HEK293 (cell line): ENCODE measurements around the gene DCLRE1C.

ENCODE experiments used
- CTCF ChIA-PET: fragments of 350-600 bp; formaldehyde crosslinking; extraction: SDS; loops from one replicate; lab custom pipeline; 2021; ENCODE audit warnings: antibody characterized with exemption; lab: Yijun Ruan, JAX
- POLR2A ChIA-PET: fragments of 300-600 bp; formaldehyde crosslinking; extraction: SDS; loops from one replicate; lab custom pipeline; 2020; ENCODE audit warnings: antibody characterized with exemption, inconsistent platforms; lab: Yijun Ruan, JAX
- H3K27ac ChIP-seq: fragments of 200-500 bp; sonication (Bioruptor generic); 2 replicates; pipeline ENCODE4 v1.5.1; 2014; ENCODE audit warnings: low read depth, low read length, control low read depth, inconsistent platforms; ENCODE audit errors: extremely low read depth
- H3K36me3 ChIP-seq, 2 experiments: fragments of 200-500 bp in 1 of 2; sonication (Bioruptor generic) in 1 of 2; 1 replicate in 1 of 2; 2 replicates in 1 of 2; pipeline ENCODE4 v1.5.1; 2014 to 2017; ENCODE audit warnings: inconsistent platforms in 2 of 2, low read length in 2 of 2; ENCODE audit not compliant: control insufficient read depth in 2 of 2, insufficient read depth in 1 of 2
- H3K4me1 ChIP-seq: fragments of 200-500 bp; sonication (Bioruptor generic); 2 replicates; pipeline ENCODE4 v1.5.1; 2014; ENCODE audit warnings: mild to moderate bottlenecking, low read length, inconsistent platforms; ENCODE audit not compliant: control insufficient read depth, insufficient read depth
- H3K4me3 ChIP-seq: 2 replicates; pipeline ENCODE4 v1.5.1; 2011; ENCODE audit warnings: low read depth, mild to moderate bottlenecking, control low read depth, low read length, moderate library complexity
- H3K9me3 ChIP-seq: fragments of 200-500 bp; sonication (Bioruptor generic); 2 replicates; pipeline ENCODE4 v1.5.1; 2014; ENCODE audit warnings: low read depth, low read length, inconsistent platforms; ENCODE audit not compliant: control insufficient read depth, insufficient read depth
- BCL11B ChIP-seq: fragments of 450-650 bp; formaldehyde crosslinking; IDR thresholded peaks from 2 replicates; pipeline ENCODE4 v1.5.1; 2016; ENCODE audit warnings: low read depth, missing biosample characterization, missing genetic modification characterization
- EGR2 ChIP-seq: fragments of 450-650 bp; formaldehyde crosslinking; IDR thresholded peaks from 2 replicates; pipeline ENCODE4 v1.5.1; 2016; ENCODE audit warnings: low read depth, missing biosample characterization, missing genetic modification characterization
- ELK4 ChIP-seq: IDR thresholded peaks from 2 replicates; pipeline ENCODE4 v1.6.1; 2011; ENCODE audit warnings: mild to moderate bottlenecking, low read depth, low read length, borderline replicate concordance
- FEZF1 ChIP-seq: fragments of 450-650 bp; formaldehyde crosslinking; IDR thresholded peaks from 2 replicates; pipeline ENCODE4 v1.5.1; 2016; ENCODE audit warnings: missing biosample characterization, missing genetic modification characterization
- GLIS1 ChIP-seq: fragments of 450-650 bp; formaldehyde crosslinking; IDR thresholded peaks from 2 replicates; pipeline ENCODE4 v1.5.1; 2016; ENCODE audit warnings: missing biosample characterization, missing genetic modification characterization
- IKZF3 ChIP-seq: fragments of 450-650 bp; IDR thresholded peaks from 2 replicates; pipeline ENCODE4 v1.5.0; 2018; ENCODE audit warnings: missing biosample characterization, mild to moderate bottlenecking, missing genetic modification characterization, moderate library complexity
- MZF1 ChIP-seq: fragments of 450-650 bp; formaldehyde crosslinking; IDR thresholded peaks from 2 replicates; pipeline ENCODE4 v1.5.1; 2017; ENCODE audit warnings: missing biosample characterization, missing genetic modification characterization, borderline replicate concordance
- SP7 ChIP-seq: fragments of 450-650 bp; formaldehyde crosslinking; IDR thresholded peaks from 2 replicates; pipeline ENCODE4 v1.5.1; 2016; ENCODE audit warnings: missing biosample characterization, missing genetic modification characterization
- ZBTB17 ChIP-seq: fragments of 450-650 bp; formaldehyde crosslinking; IDR thresholded peaks from 2 replicates; pipeline ENCODE4 v1.5.1; 2016; ENCODE audit warnings: missing biosample characterization, missing genetic modification characterization
- ZBTB26 ChIP-seq: fragments of 450-650 bp; formaldehyde crosslinking; optimal IDR thresholded peaks from 2 replicates; pipeline ENCODE3; 2016; ENCODE audit warnings: missing biosample characterization, mild to moderate bottlenecking, missing genetic modification characterization
- ZBTB48 ChIP-seq: fragments of 450-650 bp; formaldehyde crosslinking; IDR thresholded peaks from 2 replicates; pipeline ENCODE4 v1.5.1; 2016; ENCODE audit warnings: missing biosample characterization, missing genetic modification characterization
- ZNF132 ChIP-seq: fragments of 450-650 bp; formaldehyde crosslinking; IDR thresholded peaks from 2 replicates; pipeline ENCODE4 v1.5.1; 2017; ENCODE audit warnings: missing biosample characterization, missing genetic modification characterization, borderline replicate concordance
- ZNF133 ChIP-seq: fragments of 450-650 bp; formaldehyde crosslinking; IDR thresholded peaks from 2 replicates; pipeline ENCODE4 v1.5.1; 2016; ENCODE audit warnings: missing biosample characterization, missing genetic modification characterization
- ZNF148 ChIP-seq: fragments of 450-650 bp; formaldehyde crosslinking; IDR thresholded peaks from 2 replicates; pipeline ENCODE4 v1.5.0; 2017; ENCODE audit warnings: missing biosample characterization, missing genetic modification characterization, borderline replicate concordance
- ZNF16 ChIP-seq: fragments of 450-650 bp; formaldehyde crosslinking; IDR thresholded peaks from 2 replicates; pipeline ENCODE4 v1.5.1; 2016; ENCODE audit warnings: low read depth, missing biosample characterization, missing genetic modification characterization
- ZNF2 ChIP-seq: fragments of 450-650 bp; formaldehyde crosslinking; IDR thresholded peaks from 2 replicates; pipeline ENCODE4 v1.5.1; 2016; ENCODE audit warnings: missing biosample characterization, missing genetic modification characterization
- ZNF202 ChIP-seq: fragments of 450-650 bp; formaldehyde crosslinking; IDR thresholded peaks from 2 replicates; pipeline ENCODE4 v1.5.1; 2016; ENCODE audit warnings: missing biosample characterization, missing genetic modification characterization, borderline replicate concordance
- ZNF239 ChIP-seq: fragments of 450-650 bp; formaldehyde crosslinking; IDR thresholded peaks from 2 replicates; pipeline ENCODE4 v1.5.1; 2016; ENCODE audit warnings: missing biosample characterization, missing genetic modification characterization
- ZNF391 ChIP-seq: fragments of 450-650 bp; formaldehyde crosslinking; IDR thresholded peaks from 2 replicates; pipeline ENCODE4 v1.5.1; 2016; ENCODE audit warnings: low read depth, missing biosample characterization, missing genetic modification characterization, borderline replicate concordance
- ZNF416 ChIP-seq: fragments of 450-650 bp; formaldehyde crosslinking; IDR thresholded peaks from 2 replicates; pipeline ENCODE4 v1.5.1; 2016; ENCODE audit warnings: missing biosample characterization, missing genetic modification characterization
- ZNF623 ChIP-seq: fragments of 450-650 bp; formaldehyde crosslinking; IDR thresholded peaks from 2 replicates; pipeline ENCODE4 v1.5.1; 2016; ENCODE audit warnings: missing biosample characterization, missing genetic modification characterization
- ZNF626 ChIP-seq: fragments of 450-650 bp; sonication (Bioruptor Pico); formaldehyde crosslinking; IDR thresholded peaks from 2 replicates; pipeline ENCODE4 v1.5.1; 2018; ENCODE audit warnings: missing biosample characterization, missing genetic modification characterization, inconsistent platforms
- ZNF660 ChIP-seq: fragments of 450-650 bp; IDR thresholded peaks from 2 replicates; pipeline ENCODE4 v1.5.1; 2018; ENCODE audit warnings: missing biosample characterization, mild to moderate bottlenecking, missing genetic modification characterization
- ZNF704 ChIP-seq: fragments of 450-650 bp; formaldehyde crosslinking; IDR thresholded peaks from 2 replicates; pipeline ENCODE4 v1.5.1; 2016; ENCODE audit warnings: missing biosample characterization, missing genetic modification characterization
- ZNF776 ChIP-seq: fragments of 450-650 bp; formaldehyde crosslinking; IDR thresholded peaks from 2 replicates; pipeline ENCODE4 v1.5.0; 2017; ENCODE audit warnings: missing biosample characterization, missing genetic modification characterization, borderline replicate concordance
- ZSCAN16 ChIP-seq: fragments of 450-650 bp; formaldehyde crosslinking; IDR thresholded peaks from 2 replicates; pipeline ENCODE4 v1.5.1; 2016; ENCODE audit warnings: missing biosample characterization, missing genetic modification characterization
- ZSCAN18 ChIP-seq: fragments of 450-650 bp; formaldehyde crosslinking; IDR thresholded peaks from 2 replicates; pipeline ENCODE4 v1.5.1; 2016; ENCODE audit warnings: missing biosample characterization, missing genetic modification characterization

The DCLRE1C gene

GRCh38 chr10:14967897-14968296, 14.0 kb upstream of the DCLRE1C start:
- ChIA-PET POLR2A (no interaction called here), CTCF (no interaction called here)
- Histone ChIP-seq H3K9me3 (no peaks in the 10 kb centered on the region), H3K4me3 (no peak overlapping the region), H3K27ac (no peak overlapping the region), H3K36me3 (no peaks in the 10 kb centered on the region), H3K4me1 (no peaks in the 10 kb centered on the region)
- TF ChIP-seq FEZF1 (tag by site-specific recombination) (no peak), ZSCAN18 (no peak), ZNF133 (tag by site-specific recombination) (no peak), SP7 (tag by site-specific recombination) (no peak), ELK4 (no peak), ZSCAN16 (tag by site-specific recombination) (no peak), IKZF3 (tag by site-specific recombination) (no peak), ZNF239 (no peak), GLIS1 (tag by site-specific recombination) (no peak), ZNF416 (tag by site-specific recombination) (no peak), ZNF626 (no peak), BCL11B (no peak), ZNF660 (tag by site-specific recombination) (no peak), ZBTB48 (tag by site-specific recombination) (no peak), ZNF2 (tag by site-specific recombination) (no peak), ZNF16 (tag by site-specific recombination) (no peak), ZNF132 (tag by site-specific recombination) (no peak), MZF1 (tag by site-specific recombination) (no peak), ZNF391 (no peak)

GRCh38 chr10:14959221-14960057, 5.5 kb upstream of the DCLRE1C start, which contains the start of gene MEIG1:
MEIG1 (plus strand) TSS chr10:14959388; CDS start chr10:14966469, 7,081 bp downstream.
- ChIA-PET POLR2A (interaction anchor here (0.6 to 2.4 kb wide), 8 partner anchors 11 to 1184 kb away, joined by 3 to 17 read pairs (median 4); partner anchors contain the start of genes CDNF, HSPA14, MSANTD7 and NMT2), CTCF (interaction anchor here (0.6 to 2.0 kb wide), 3 partner anchors 13 to 172 kb away, joined by 3 to 10 read pairs (median 3); no protein-coding TSS in a partner anchor)
- H3K36me3 ChIP-seq, result no peaks in the 10 kb centered on the region
- peak within 1 kb of the TSS; percentile 74 for H3K4me3 ChIP-seq
- no peaks in the 10 kb centered on the region for H3K4me1 ChIP-seq
- H3K9me3 ChIP-seq, result no peaks in the 10 kb centered on the region
- H3K27ac ChIP-seq, result peak within 1 kb of the TSS; percentile 90
- TF ChIP-seq EGR2, result peak; percentile 86
- no peak for TF ChIP-seq ZNF704 (tag by site-specific recombination)
- TF ChIP-seq ZNF148, result no peak
- no peak for TF ChIP-seq ZNF623 (tag by site-specific recombination)
- peak; percentile 43 for TF ChIP-seq ZBTB26 (tag by site-specific recombination)
- no peak for TF ChIP-seq ZNF202 (tag by site-specific recombination)
- no peak for TF ChIP-seq ZNF776
- peak; percentile 91 for TF ChIP-seq ZBTB17 (tag by site-specific recombination)
